Tracheal epithelial cell (primary cell): ENCODE measurements around the gene MAST1. TPM values are rescaled to one million over a fixed set of nuclear protein-coding genes. Genes with fewer than 3 reads are reported as not detected.

Source experiments
- total RNA-seq: library from RNA; depleted of rRNA; stranded (reverse); fragments of >200 nt; gene quantifications from 2 replicates; pipeline ENCODE4 v1.2.1, GENCODE V29; 2014

Gene MAST1
- 0.43 and 1.4 TPM in 2 replicates for total RNA-seq

GRCh38 chr19:12838182-12838885 lies at the start of gene MAST1:
MAST1 (plus strand) TSS chr19:12838515; CDS start chr19:12838573, 58 bp downstream.

GRCh38 chr19:12791345-12792050 lies 46.8 kb upstream of the MAST1 start, which contains the start of gene JUNB:
JUNB (plus strand) TSS chr19:12791486; CDS start chr19:12791772, 286 bp downstream.

GRCh38 chr19:12801466-12802266 lies 36.6 kb upstream of the MAST1 start, which contains the start of the genes PRDX2 and THSD8:
PRDX2 (minus strand) TSS chr19:12801800; CDS start chr19:12801261, 539 bp downstream.
THSD8 (plus strand) TSS chr19:12802069; CDS start chr19:12802072, 3 bp downstream.

GRCh38 chr19:12806242-12807081 lies 31.9 kb upstream of the MAST1 start, which contains the start of gene RNASEH2A:
RNASEH2A (plus strand) TSS chr19:12806584; CDS start chr19:12806674, 90 bp downstream.

GRCh38 chr19:12834566-12834943 lies 3.8 kb upstream of the MAST1 start, which contains the start of gene RTBDN:
RTBDN (minus strand) TSS chr19:12834579; CDS start chr19:12829979, 4,600 bp downstream.

GRCh38 chr19:12881172-12881808 lies 43.0 kb downstream of the MAST1 start, which contains the start of gene DNASE2:
DNASE2 (minus strand) TSS chr19:12881449; CDS start chr19:12881375, 74 bp downstream.

GRCh38 chr19:12886969-12887747 lies 48.8 kb downstream of the MAST1 start, which contains the start of gene KLF1:
KLF1 (minus strand) TSS chr19:12887201; CDS start chr19:12887140, 61 bp downstream.

GRCh38 chr19:12890787-12891552 lies 52.7 kb downstream of the MAST1 start, which contains the start of gene GCDH:
GCDH (plus strand) TSS chr19:12891160; CDS start chr19:12891305, 145 bp downstream.

Other genes starting within 250 kb of the MAST1 start
- 7.0 and 7.7 TPM in 2 replicates for gene ZNF490, start 227.7 kb upstream of the MAST1 start, total RNA-seq
- gene ZNF791, start 227.6 kb upstream of the MAST1 start, total RNA-seq, result 7.2 and 13.6 TPM in 2 replicates
- gene MAN2B1, start 171.8 kb upstream of the MAST1 start, total RNA-seq, result 42.8 and 58.8 TPM in 2 replicates
- 6.3 and 11.7 TPM in 2 replicates for gene WDR83, start 171.7 kb upstream of the MAST1 start, total RNA-seq
- 63.4 and 72.7 TPM in 2 replicates for gene DHPS, start 156.6 kb upstream of the MAST1 start, total RNA-seq
- gene GNG14, start 150.5 kb upstream of the MAST1 start, total RNA-seq, result not detected in 2 replicates
- 8.2 and 8.7 TPM in 2 replicates for gene FBXW9, start 141.9 kb upstream of the MAST1 start, total RNA-seq
- gene TNPO2, start 114.6 kb upstream of the MAST1 start, total RNA-seq, result 28.4 and 29.4 TPM in 2 replicates
- gene TRIR, start 103.8 kb upstream of the MAST1 start, total RNA-seq, result 110 and 143 TPM in 2 replicates
- 72.9 and 77.6 TPM in 2 replicates for gene GET3, start 101.0 kb upstream of the MAST1 start, total RNA-seq
- not detected in 2 replicates for gene BEST2, start 86.7 kb upstream of the MAST1 start, total RNA-seq
- 40.9 and 52.3 TPM in 2 replicates for gene HOOK2, start 63.0 kb upstream of the MAST1 start, total RNA-seq
- gene JUNB, start 47.0 kb upstream of the MAST1 start, total RNA-seq, result 221 and 311 TPM in 2 replicates
- gene PRDX2, start 36.7 kb upstream of the MAST1 start, total RNA-seq, result 178 and 246 TPM in 2 replicates
- not detected in 2 replicates for gene THSD8, start 36.4 kb upstream of the MAST1 start, total RNA-seq
- 9.2 and 14.7 TPM in 2 replicates for gene RNASEH2A, start 31.9 kb upstream of the MAST1 start, total RNA-seq
- not detected in 2 replicates for gene RTBDN, start 3.9 kb upstream of the MAST1 start, total RNA-seq
- 25.8 and 48.2 TPM in 2 replicates for gene DNASE2, start 42.9 kb downstream of the MAST1 start, total RNA-seq
- gene KLF1, start 48.7 kb downstream of the MAST1 start, total RNA-seq, result 0.24 TPM in 1 of 2 replicates, not detected in the other
- gene GCDH, start 52.6 kb downstream of the MAST1 start, total RNA-seq, result 21.5 and 28.9 TPM in 2 replicates
- not detected in 2 replicates for gene SYCE2, start 80.8 kb downstream of the MAST1 start, total RNA-seq
- 77.2 and 78.3 TPM in 2 replicates for gene FARSA, start 95.2 kb downstream of the MAST1 start, total RNA-seq
- gene CALR, start 100.1 kb downstream of the MAST1 start, total RNA-seq, result 522 and 1,123 TPM in 2 replicates
- 71.6 and 126 TPM in 2 replicates for gene RAD23A, start 107.3 kb downstream of the MAST1 start, total RNA-seq
- gene GADD45GIP1, start 118.7 kb downstream of the MAST1 start, total RNA-seq, result 16.8 and 22.9 TPM in 2 replicates
- gene DAND5, start 131.1 kb downstream of the MAST1 start, total RNA-seq, result 0.24 TPM in 1 of 2 replicates, not detected in the other
- gene NFIX, start 157.0 kb downstream of the MAST1 start, total RNA-seq, result 8.7 and 16.6 TPM in 2 replicates